HG02981 (cell line): Measurements from ENCODE around the gene DIP2C.

ENCODE experiments used
- ATAC-seq: cut with Tn5 transposase; IDR thresholded peaks from one replicate; pipeline ENCODE4 v1.9.1; 2021; ENCODE audit warnings: mild to moderate bottlenecking, moderate library complexity; ENCODE audit not compliant: unreplicated experiment

DIP2C gene

DNA sequence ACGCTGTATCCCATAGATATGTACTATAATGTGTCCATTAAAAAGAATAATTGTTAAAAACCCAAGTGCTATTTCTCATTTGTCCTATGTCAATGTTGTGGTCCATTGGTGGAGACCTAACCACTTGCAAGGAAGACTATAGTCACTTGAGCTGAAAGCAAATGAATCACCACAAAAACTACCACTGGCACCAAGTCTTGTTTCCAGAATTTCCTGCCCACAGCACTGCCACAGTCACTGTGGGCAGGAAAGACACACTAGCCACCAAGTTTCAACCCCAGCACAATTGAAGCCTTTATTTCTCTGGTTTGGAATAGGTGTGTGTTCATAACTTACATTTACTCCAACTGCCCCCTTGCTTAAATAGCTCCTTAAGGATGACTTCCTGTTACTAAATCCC, 12.4 kb downstream of the DIP2C start:
- no peak for ATAC-seq

DNA sequence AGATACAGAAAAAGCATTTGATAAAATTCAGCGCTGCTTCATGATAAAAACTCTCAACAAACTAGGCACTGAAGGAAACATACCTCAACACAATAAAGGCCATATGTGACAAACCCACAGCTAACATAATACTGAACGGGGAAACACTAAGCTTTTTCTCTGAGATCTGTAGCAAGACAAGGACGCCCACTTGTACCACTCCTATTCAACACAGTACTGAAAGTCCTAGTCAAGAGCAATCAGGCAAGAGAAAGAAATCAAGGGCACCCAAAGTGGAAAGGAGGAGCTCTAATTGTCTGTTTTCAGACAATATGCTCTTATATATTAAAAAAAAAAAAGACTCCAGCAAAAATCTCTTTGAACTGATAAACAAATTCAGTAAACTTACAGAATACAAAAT, 13.3 kb downstream of the DIP2C start:
- ATAC-seq: no peak

DNA sequence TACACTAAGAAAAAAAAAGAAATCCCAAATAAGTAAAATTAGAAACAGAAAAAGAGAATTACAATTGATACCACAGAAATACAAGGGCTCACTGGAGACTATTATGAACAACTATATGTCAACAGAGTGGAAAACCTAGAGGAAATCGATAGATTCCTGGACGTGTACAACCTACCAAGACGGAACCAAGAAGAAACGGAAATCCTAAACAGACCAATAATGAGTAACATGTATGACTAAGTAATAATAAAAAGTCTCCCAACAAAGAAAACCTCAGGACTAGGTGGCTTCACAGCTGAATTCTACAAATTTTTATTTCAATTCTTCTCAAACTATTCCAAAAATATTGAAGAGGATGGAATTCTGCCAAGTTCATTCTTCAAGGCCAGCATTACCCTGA, 13.9 kb downstream of the DIP2C start:
- ATAC-seq: no peak

DNA sequence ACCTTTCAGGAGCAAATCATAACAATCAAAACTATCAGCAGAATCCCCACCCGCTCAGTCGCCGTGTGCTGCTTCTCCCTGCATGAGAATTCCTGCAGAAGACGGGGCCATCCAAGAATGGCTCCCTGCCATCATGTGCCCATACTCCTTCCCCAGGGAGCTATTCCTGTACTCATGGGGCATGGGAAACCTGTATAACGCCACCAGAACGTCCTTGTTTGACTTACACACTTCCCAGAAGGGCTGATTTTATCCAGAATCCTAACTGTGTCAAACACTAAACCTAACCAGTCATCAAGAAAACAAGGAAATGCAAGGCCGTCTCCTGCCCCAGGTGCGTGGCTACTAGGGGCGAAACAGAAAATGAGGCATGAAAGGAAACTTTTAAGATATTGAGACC, 16.0 kb downstream of the DIP2C start:
- ATAC-seq: no peak

DNA sequence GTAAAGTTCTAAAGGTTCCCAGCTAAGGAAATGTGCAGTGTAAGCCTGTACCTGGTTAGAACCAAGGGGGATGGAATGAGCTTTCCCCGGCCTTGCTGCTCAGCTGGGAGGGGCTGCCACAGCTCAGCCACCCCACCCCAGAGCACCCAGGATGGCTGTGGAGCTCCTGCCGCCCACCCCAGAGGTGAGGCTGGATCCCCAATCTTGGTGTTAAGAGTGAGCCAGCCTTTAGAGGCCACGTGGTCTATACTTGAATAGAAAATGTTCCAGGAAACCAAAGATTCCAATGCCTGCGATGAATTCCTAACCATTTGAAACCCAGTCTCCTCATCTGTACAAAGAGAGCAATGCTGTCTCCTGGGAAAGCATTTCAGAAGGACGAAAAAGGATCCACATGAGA, 16.5 kb downstream of the DIP2C start:
- ATAC-seq: no peak

DNA sequence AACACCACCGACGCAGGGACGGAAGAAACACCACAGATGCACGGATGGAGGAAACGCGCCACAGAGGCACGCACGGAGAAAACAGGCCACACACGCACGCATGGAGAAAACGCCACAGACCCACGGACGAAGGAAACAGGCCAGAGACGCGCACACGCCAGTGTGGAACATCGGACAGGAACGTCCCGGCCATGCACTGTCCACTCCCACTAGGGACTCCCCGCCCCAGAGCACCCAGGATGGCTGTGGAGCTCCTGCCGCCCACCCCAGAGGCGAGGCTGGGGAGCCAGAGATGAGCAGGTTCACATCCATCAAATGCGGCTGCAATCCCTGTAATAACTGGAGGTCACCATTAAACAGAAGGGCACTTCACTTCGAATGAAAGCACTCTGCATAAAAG, 17.3 kb downstream of the DIP2C start:
- no peak for ATAC-seq

DNA sequence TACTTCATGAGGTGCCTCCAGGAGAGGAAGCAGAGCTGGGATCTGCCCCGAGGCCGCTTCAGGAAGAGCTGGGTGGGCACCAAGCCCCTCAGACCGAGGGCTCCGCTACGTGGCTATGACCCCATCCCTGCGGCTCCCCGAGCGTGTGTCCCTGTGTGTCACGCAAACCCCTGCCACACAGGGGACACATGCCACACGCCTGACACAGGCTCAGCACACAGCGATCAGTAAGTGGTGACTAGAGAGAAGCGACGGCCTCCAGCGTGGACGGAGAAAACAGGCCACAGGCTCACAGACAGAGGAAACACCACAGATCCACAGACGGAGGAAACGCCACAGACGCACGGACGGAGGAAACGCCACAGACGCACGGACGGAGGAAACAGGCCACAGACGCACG, 18.5 kb downstream of the DIP2C start:
- ATAC-seq: no peak

DNA sequence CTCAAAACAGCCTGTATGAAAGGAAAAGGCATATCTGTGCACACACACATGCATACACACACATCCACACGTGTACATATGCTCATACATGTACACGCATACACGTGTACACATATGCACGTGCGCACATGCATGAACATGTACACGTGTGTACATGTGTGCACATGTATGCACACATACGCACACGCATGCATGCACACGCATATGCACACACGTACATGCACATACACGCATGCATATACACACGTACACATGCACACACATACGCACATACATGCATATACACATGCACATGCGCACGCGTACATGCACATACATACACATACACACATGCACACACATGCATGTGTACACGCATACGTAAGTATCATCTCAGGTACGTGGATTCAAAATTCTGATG, 19.4 kb downstream of the DIP2C start:
- ATAC-seq: no peak

DNA sequence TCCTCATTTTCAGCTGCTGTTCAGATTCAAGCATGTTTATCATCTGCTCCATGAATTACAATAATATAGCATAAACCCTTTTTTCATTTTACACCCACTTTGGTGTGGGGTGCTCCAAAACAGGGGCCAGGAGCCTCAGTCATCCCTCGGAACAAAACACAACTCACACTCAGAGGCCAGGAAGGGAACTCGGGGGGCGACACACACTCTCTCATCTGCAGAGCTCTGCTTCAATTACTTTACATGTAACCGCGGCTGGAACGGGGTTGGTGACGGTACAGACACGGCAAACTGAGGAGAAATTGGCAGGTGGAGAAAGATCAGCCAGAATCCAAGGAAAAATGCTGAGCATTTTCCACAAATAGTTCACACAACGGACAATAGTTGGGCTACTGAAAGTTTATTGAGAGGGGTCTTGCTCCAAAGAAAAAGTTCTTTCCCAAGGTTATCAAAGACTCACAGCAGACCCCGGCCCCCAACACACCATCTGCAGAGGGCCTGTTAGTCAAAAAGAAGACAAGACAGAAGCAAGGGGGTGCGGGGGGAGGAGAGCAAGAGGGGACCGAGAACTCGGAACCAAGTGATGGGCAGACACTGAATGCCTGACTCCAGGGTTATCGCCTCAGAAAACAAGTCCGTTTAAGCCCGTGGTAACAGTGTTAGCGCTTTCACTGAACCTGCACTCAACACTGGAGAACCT, 20.5 kb downstream of the DIP2C start:
- no peak for ATAC-seq

DNA sequence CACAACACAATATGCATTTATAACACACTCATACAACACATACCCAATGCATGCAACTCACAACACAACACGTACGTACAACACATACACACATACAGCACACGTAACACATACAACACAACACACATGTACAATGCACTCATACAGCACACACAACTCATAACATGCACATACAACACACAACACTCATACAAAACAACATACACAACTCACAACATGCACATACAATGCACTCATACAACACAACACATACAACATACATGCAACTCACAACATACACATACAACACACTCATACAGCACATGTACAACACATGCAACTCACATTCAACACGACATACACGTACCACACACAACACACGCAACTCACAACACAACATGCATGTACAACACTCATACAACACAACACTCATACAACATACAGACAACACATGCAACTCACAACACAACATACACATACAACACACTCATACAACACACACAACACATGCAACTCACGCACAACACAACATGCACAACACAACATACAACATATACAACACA, 21.8 kb downstream of the DIP2C start:
- no peak for ATAC-seq

DNA sequence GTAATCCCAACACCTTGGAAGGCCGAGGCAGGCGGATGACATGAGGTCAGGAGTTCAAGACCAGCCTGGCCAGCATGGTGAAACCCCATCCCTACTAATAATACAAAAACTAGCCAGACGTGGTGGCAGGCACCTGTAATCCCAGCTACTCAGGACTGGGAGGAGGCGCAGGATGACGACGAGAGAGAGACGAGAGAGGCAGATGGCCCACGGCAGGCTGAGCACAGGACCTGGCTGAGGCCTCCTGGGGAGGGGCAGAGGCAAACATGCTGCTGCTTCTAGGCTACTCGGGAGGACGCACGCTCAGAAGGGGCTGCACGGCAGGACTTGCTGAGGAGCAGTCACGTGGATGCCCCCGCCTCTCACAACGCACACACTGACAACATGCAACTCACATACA, 22.4 kb downstream of the DIP2C start:
- no peak for ATAC-seq

DNA sequence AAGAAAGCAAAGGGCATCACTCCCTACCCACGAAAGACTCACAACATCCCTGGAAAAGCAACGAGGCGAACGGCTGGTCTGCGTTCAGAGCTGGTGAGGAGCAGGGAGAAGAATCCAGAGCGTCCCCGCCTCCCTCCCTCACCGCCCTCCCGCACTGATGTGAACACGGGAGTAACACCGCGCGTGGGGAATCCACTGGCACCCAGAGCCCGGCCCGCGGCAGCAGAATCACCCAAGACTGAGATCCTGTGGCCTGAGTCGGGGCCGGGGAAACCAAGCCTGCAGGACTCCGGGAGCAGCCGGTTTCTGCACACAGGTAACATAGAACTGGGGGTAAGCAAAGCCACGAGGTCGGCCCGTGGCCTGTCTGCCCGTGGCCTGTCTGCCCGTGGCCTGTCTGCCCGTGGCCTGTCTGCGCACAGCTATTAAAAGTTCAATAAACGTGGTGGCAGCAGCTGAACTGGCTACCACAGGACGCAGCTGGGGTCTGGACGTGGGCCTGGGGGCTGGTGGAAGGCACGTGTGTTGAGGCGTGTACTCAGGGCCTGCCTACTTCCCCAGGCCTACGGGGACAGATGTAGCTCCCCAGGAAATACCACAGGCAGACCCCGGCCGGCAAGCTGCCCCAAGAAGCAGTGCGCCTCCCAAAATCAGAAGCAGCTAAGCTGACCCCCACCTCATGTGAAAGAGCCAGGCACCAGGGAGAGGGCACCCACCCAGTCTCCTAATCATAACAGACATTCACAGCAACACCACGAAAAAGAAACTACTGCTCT, 23.0 kb downstream of the DIP2C start:
- ATAC-seq: no peak

DNA sequence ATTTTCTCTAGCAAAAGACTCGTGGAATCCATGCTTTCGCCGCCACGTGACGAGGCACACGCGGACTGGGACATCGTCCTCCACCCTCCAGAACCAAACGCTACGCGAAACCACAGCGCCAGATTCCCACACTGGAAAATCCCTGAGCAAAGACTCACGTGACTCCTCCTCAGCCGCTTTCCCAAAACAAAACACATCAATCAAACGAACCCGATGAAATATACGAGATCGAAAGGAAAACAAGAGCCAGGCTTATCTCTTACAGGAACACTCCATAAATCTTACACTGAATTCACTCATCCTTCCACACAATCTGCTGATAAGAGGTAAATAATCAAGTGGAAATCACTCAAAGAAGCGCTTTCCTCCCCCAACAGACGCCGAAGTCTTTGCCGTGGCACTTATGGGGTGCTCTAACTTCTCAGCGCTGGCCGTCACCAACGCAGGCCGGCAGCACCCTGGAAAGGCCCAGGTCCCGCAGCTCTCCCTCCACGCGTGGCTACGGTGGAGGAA, 23.8 kb downstream of the DIP2C start:
- no peak for ATAC-seq

DNA sequence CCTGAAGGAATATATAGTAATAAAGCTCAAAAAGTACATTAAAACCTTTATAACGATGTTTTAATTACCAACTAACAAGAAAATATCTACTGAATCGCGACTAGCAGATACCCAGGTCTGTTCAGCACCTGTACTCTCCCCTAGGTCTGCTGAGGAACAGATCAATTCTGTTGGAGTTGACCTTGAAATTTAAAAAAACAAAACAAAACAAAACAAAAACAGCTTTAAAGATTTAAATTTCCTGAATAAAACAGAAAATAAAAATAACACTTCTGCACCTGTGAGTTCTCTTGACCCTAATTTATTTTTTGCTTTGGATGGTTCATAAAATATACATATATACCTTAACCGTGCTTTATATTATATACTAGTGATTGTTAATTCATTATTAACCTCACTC, 24.6 kb downstream of the DIP2C start:
- ATAC-seq: no peak

DNA sequence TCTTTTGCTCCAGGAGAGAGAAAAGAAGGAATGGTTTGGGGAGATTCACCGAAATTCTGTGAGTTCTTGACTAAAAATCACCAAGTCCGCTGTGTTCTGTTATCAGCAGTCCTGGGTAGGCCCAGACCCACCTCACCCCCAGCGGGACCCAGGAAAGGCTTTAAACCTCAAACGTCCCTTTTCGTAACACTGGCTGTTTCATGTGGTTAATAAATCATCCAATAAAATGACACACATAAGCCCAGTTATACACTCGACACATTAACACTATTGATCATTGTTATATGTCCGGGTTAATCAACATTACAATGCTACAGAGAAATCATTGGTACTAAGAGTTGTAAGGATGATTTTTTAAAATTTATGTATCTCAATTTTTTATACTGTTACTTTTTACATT, 25.2 kb downstream of the DIP2C start:
- ATAC-seq: no peak

DNA sequence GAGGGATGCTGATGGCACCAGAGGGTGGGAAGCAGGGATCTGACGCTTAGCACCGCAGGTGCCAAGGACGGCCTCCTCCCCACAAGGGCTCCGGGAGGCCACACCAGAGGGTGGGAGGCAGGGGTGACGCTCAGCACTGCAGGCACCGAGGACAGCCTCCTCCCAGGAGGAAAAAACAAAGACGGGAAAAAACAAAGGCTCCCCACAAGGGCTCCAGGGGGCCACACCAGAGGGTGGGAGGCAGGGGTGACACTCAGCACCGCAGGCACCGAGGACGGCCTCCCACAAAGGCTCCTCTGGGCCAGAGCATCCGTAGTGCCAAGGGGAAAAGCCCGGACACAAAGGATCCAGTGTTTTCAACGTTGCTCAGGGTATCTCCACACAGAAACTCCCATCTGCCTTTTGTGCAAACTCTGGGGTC, 25.6 kb downstream of the DIP2C start:
- no peak for ATAC-seq

DNA sequence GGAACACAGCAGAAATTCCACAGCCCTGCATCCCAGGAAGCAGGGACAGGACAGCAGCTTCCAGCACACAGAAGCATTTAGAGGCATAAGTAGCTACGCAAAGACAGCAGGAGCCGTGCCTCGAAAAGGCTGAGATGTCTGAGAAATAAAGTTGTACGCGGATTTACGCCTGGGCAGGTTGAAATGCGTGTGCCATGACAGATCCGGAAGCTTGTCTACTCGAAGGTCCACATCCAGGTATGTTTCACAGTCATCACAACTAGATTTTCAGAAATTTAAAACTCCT, 26.1 kb downstream of the DIP2C start:
- no peak for ATAC-seq

DNA sequence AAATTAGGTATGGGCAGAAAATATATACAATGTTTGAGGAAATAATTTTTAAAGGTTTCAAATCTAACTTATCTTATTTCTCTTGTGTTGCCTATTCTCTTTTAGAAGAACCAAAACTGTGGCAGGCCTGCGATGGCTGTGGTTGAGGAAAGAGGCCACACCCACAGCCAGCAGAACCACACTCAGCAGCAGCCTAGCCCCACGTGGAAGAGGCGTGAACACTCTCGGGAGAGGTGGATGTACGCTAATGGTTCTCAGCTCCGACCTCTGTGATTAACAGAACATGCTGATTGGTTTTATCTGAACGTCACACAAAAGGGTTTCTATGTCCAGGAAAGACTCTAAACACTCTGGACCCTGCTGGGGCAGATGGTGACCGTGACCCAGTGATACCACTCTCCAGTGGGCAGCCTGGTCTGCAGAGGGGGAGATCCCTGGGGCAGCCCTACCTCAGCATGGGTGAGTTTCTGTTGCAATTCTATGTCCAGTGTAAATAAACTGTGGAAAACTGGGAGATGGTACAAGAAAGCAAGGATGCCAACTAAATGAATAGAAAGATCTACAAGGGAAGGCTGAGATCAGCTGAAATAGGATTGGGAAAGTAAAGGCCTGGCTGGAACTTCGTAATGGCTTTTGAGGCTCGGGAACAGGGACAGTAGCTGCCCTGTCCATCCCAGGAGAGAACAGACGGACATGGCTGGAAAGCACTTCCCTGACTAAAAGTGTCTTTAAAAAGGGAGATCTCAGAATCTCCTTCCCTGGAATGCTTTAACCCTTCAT, 26.6 kb downstream of the DIP2C start:
- no peak for ATAC-seq

DNA sequence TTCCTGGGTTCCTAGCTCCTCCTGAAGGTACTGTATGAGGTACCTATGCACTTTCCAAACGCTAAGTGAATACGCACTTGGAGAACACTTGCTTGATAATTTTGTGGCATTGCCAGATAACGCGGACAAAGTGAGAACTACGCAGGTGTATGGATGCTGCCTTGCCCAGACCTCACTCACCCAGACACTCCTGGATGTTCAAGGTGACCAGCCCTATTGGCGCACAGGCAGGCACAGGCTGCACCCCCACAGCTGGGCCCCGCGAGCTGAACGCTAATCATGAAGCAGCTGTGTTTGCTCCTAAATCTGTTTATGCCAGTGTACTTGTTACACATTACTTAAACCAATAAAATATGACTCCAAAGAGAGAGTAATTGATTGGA, 27.3 kb downstream of the DIP2C start:
- ATAC-seq: no peak

DNA sequence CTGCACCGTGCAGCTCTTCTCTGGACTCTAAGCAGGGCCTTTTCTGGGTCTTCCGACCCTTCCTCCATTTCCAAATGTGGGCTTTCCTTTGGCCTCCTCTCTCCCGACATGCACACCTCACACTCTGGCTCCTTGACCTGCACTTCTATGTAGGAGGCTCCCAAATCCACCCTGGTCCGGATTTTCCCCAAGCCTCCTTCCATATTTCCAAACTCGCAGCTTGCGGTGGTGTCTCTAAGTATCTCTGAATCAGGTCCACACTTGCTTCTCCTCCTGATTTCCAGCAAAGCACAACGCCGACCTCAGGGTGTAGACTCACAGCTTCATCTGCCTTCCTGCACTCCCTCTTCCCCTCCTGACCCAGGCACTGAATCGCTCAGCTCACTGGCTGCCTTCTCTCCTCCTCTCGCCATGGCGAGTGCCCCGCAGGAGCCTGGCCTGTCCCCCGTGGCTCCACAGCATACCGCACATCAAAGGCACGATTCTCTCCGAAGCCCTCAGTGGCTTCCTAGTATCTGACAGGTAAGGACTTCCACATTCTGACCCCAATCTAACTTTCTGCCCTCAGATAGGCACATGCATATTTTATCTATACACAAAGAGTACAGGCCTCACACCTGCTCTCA, 27.8 kb downstream of the DIP2C start:
- ATAC-seq: no peak

DNA sequence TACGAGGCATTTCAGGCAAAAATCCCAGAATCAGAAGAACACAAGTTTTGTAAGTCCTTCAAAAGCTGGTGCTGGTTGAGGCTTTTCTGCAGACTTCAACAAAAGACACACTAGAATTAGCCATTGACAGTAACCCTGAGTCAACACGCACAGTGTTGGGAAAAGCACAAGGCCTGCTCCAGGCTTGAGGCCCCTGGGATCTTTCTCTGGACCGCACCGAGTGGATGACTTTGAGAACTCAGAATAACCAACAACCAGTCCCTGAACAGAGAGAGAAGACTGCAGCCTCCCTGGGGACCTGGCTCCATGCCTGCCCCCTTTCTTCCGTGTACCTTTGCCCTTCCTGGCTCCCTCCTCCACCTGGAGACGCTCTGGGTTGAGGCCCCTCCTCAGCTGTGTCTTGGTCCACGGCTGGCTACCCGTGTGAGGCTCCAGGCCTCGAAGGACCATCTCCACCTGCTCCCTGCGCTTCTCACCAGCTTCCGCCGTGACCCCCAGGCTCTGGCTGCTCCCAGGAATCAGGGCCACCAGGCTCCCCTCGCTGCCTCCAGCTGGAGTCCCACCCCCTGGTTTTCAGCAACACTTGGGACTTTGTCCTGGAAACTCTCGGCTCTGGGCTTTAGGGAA, 28.4 kb downstream of the DIP2C start:
- no peak for ATAC-seq
